HCT116 (cell line): Measurements from ENCODE around the gene ERP27. TPM values are rescaled to one million over a fixed set of nuclear protein-coding genes. Genes with fewer than 3 reads are reported as not detected.

Experiments
- ATAC-seq: fragments of 200-7000 bp; cut with Tn5 transposase; 2 replicates; pipeline ENCODE4 v1.9.1; 2020; ENCODE audit warnings: mild to moderate bottlenecking, moderate library complexity
- BruUV-seq: library from RNA; stranded (reverse); fragments of 400-500 nt; replicated peaks from 2 replicates; lab custom pipeline; 2021; lab: Mats Ljungman, UMichigan
- CTCF ChIA-PET: fragments of 300-600 bp; sonication (Branson Sonifier 250); formaldehyde crosslinking; loops from one replicate; lab custom pipeline; 2021; ENCODE audit warnings: antibody characterized with exemption; lab: Charles Lee
- POLR2A ChIA-PET: fragments of 300-600, 350-600 bp; sonication (Branson Sonifier 250); formaldehyde crosslinking; loops from one replicate; lab custom pipeline; 2021; ENCODE audit warnings: antibody characterized with exemption; lab: Charles Lee
- RAD21 ChIA-PET, 2 experiments: fragments of 300-600 bp; sonication (Branson Sonifier 250); formaldehyde crosslinking; loops; one replicate each; lab custom pipeline; 2023; ENCODE audit warnings: low total read pairs in 2 of 2; ENCODE audit not compliant: uncharacterized antibody in 2 of 2, unreplicated experiment in 2 of 2, low non-redundant PET in 1 of 2; lab: Charles Lee
- DNase-seq: peaks from one replicate; pipeline ENCODE4 v3.0.0-alpha.2; 2010; ENCODE audit warnings: low read depth, low spot score
- H2AFZ ChIP-seq: fragments of 200-600 bp; shearing (Covaris generic), sonication (generic); 2 replicates; pipeline ENCODE4 v1.6.1; 2017; ENCODE audit warnings: low read depth, mixed run types, mixed read lengths, antibody characterized with exemption, low read length; ENCODE audit not compliant: poor library complexity, severe bottlenecking
- H3K27ac ChIP-seq: 2 replicates; pipeline ENCODE4 v1.5.1; 2012; ENCODE audit warnings: low read depth, low read length
- H3K27me3 ChIP-seq: fragments of 200-600 bp; sonication (generic); 2 replicates; pipeline ENCODE4 v1.6.1; 2016; ENCODE audit warnings: mixed run types, low read length, mixed read lengths; ENCODE audit not compliant: insufficient read depth
- H3K36me3 ChIP-seq, 2 experiments: fragments of 200-500 bp in 1 of 2; fragments of 200-600 bp in 1 of 2; sonication (Bioruptor generic) in 1 of 2; sonication (generic) in 1 of 2; 2 replicates each; pipeline versions ENCODE4 v1.5.1 to v1.6.1; 2014 to 2016; ENCODE audit warnings: low read length in 2 of 2, inconsistent platforms in 1 of 2, mixed read lengths in 1 of 2, mixed run types in 1 of 2; ENCODE audit not compliant: insufficient read depth in 2 of 2, control insufficient read depth in 1 of 2
- H3K4me1 ChIP-seq, 2 experiments: fragments of 200-600 bp in 1 of 2; sonication (generic) in 1 of 2; 2 replicates each; pipeline versions ENCODE4 v1.5.1 to v1.6.1; 2012 to 2017; ENCODE audit warnings: low read length in 2 of 2, inconsistent platforms in 1 of 2, mild to moderate bottlenecking in 1 of 2, mixed read lengths in 1 of 2, mixed run types in 1 of 2, moderate library complexity in 1 of 2; ENCODE audit not compliant: insufficient read depth in 2 of 2, control insufficient read depth in 1 of 2
- H3K4me2 ChIP-seq: fragments of 200-600 bp; sonication (generic); 2 replicates; pipeline ENCODE4 v1.6.1; 2017; ENCODE audit warnings: mixed run types, low read length, mixed read lengths
- H3K4me3 ChIP-seq, 2 experiments: fragments of 200-600 bp in 1 of 2; sonication (generic) in 1 of 2; replicated peaks in 1 of 2; 2 replicates each; pipeline ENCODE4 v1.5.1; 2011 to 2016; ENCODE audit warnings: low read length in 2 of 2, control low read depth in 1 of 2, low read depth in 1 of 2, mild to moderate bottlenecking in 1 of 2, mixed read lengths in 1 of 2, mixed run types in 1 of 2
- H3K79me2 ChIP-seq: fragments of 200-600 bp; sonication (generic); 2 replicates; pipeline ENCODE4 v1.6.1; 2017; ENCODE audit warnings: mild to moderate bottlenecking, mixed run types, low read length, moderate library complexity, mixed read lengths; ENCODE audit not compliant: insufficient read depth
- H3K9ac ChIP-seq: fragments of 200-600 bp; sonication (generic); 2 replicates; pipeline ENCODE4 v1.6.1; 2016; ENCODE audit warnings: low read length, mixed read lengths
- H3K9me2 ChIP-seq: fragments of 200-600 bp; sonication (generic), shearing (Covaris generic); 2 replicates; pipeline ENCODE4 v1.6.1; 2017; ENCODE audit warnings: mixed run types, mild to moderate bottlenecking, moderate library complexity; ENCODE audit not compliant: insufficient read depth
- H3K9me3 ChIP-seq, 2 experiments: fragments of 200-500 bp in 1 of 2; fragments of 200-600 bp in 1 of 2; sonication (Bioruptor generic) in 1 of 2; sonication (generic) in 1 of 2; 2 replicates each; pipeline ENCODE4 v1.6.1; 2014 to 2017; ENCODE audit warnings: low read length in 2 of 2, mixed read lengths in 2 of 2, inconsistent platforms in 1 of 2, low read depth in 1 of 2, mild to moderate bottlenecking in 1 of 2, mixed run types in 1 of 2, moderate library complexity in 1 of 2; ENCODE audit not compliant: control insufficient read depth in 1 of 2, insufficient read depth in 1 of 2
- H4K20me1 ChIP-seq: fragments of 200-600 bp; sonication (generic), shearing (Covaris generic); 2 replicates; pipeline ENCODE4 v1.6.1; 2017; ENCODE audit warnings: mixed run types, mild to moderate bottlenecking, moderate library complexity; ENCODE audit not compliant: insufficient read depth
- ATF3 ChIP-seq: IDR thresholded peaks from 2 replicates; pipeline ENCODE4 v1.6.1; 2012
- EGR1 ChIP-seq: IDR thresholded peaks from 2 replicates; pipeline ENCODE4 v1.6.1; 2012; ENCODE audit warnings: low read depth
- REST ChIP-seq: IDR thresholded peaks from 2 replicates; pipeline ENCODE4 v1.6.1; 2012; ENCODE audit warnings: low read depth
- SP1 ChIP-seq: IDR thresholded peaks from 2 replicates; pipeline ENCODE4 v1.6.1; 2012; ENCODE audit warnings: low read depth
- SRF ChIP-seq: IDR thresholded peaks from 2 replicates; pipeline ENCODE4 v1.6.1; 2012; ENCODE audit warnings: low read depth
- TCF7L2 ChIP-seq: IDR thresholded peaks from 2 replicates; pipeline ENCODE4 v1.7.0; 2011; ENCODE audit warnings: borderline replicate concordance, inconsistent platforms; ENCODE audit not compliant: insufficient read depth, insufficient read length; ENCODE audit errors: extremely low read depth
- YY1 ChIP-seq: IDR thresholded peaks from 2 replicates; pipeline ENCODE4 v1.6.1; 2011; ENCODE audit warnings: low read length, low read depth, moderate library complexity, mild to moderate bottlenecking; ENCODE audit not compliant: insufficient replicate concordance; ENCODE audit errors: extremely low read depth
- ZFX ChIP-seq: fragments of 450-650 bp; IDR thresholded peaks from 2 replicates; pipeline ENCODE4 v1.6.1; 2017
- ZNF274 ChIP-seq: fragments of 200-500 bp; sonication (Bioruptor generic); IDR thresholded peaks from 2 replicates; pipeline ENCODE4 v1.6.1; 2014; ENCODE audit warnings: mild to moderate bottlenecking, low read depth, low read length, inconsistent platforms
- intact Hi-C: fragments of 100-400 bp; cut with micrococcal nuclease; formaldehyde crosslinking; loops from 2 replicates; pipeline ENCODE4 v1.10.0; 2022
- total RNA-seq: library from RNA; stranded (reverse); gene quantifications from one replicate; pipeline ENCODE4 v1.2.1, GENCODE V29; 2021; ENCODE audit not compliant: unreplicated experiment

ERP27 gene
- total RNA-seq, 1 experiment from 2014 or later: 0.39 TPM

GRCh38 chr12:14982562-14982961 is 44.2 kb upstream of the ERP27 start (continued):
- TF ChIP-seq ZFX (no peak), SRF (no peak), ATF3 (no peak), TCF7L2 (no peak), EGR1 (no peak), YY1 (no peak)

- ATAC-seq: no peak
- RAD21 ChIA-PET: no interaction called here
- no peak overlapping the region for H3K9ac ChIP-seq
- H2AFZ ChIP-seq: no peak overlapping the region
- POLR2A ChIA-PET: no interaction called here
- H3K79me2 ChIP-seq: no peaks in the 10 kb centered on the region
- no peak overlapping the region for H3K4me2 ChIP-seq
- H3K9me2 ChIP-seq: no peaks in the 10 kb centered on the region
- no peaks in the 10 kb centered on the region for H3K36me3 ChIP-seq
- no peaks in the 10 kb centered on the region for H3K27me3 ChIP-seq
- H3K4me3 ChIP-seq: no peak overlapping the region
- no peaks in the 10 kb centered on the region for H3K4me1 ChIP-seq
- intact Hi-C loops: no loop called here
- H4K20me1 ChIP-seq: no peaks in the 10 kb centered on the region
- no peak overlapping the region for H3K27ac ChIP-seq
- no TSS peak for BruUV-seq
- CTCF ChIA-PET: no interaction called here
- DNase-seq: no peak
- H3K9me3 ChIP-seq: no peaks in the 10 kb centered on the region
- TF ChIP-seq REST (no peak), SP1 (no peak), ZNF274 (no peak)
- TF ChIP-seq, all 23 proteins: peak for 0
These were observed 42.7 kb upstream of the ERP27 start for GRCh38 chr12:14981049-14981448.
